BJ (cell line): ENCODE measurements around the gene TOR2A. TPM values are rescaled to one million over a fixed set of nuclear protein-coding genes. Genes with fewer than 3 reads are reported as not detected.

Source experiments
- CTCF ChIA-PET: fragments of 350-600 bp; formaldehyde crosslinking; extraction: SDS; loops from one replicate; lab custom pipeline; 2021; ENCODE audit warnings: antibody characterized with exemption, inconsistent platforms; lab: Yijun Ruan, JAX
- POLR2A ChIA-PET: fragments of 300-600 bp; sonication (Branson Sonifier 250); formaldehyde crosslinking; extraction: SDS; loops from one replicate; lab custom pipeline; 2021; ENCODE audit warnings: antibody characterized with exemption; lab: Charles Lee
- DNase-seq: peaks from one replicate; pipeline ENCODE4 v3.0.0-alpha.2; 2011; ENCODE audit warnings: low read depth
- H3K27me3 ChIP-seq: 2 replicates; pipeline ENCODE4 v1.6.0; 2011; ENCODE audit warnings: low read length; ENCODE audit not compliant: control insufficient read depth, insufficient read depth
- H3K36me3 ChIP-seq: 2 replicates; pipeline ENCODE4 v1.5.1; 2011; ENCODE audit warnings: low read length; ENCODE audit not compliant: control insufficient read depth, insufficient read depth
- H3K4me3 ChIP-seq: 2 replicates; pipeline ENCODE4 v1.5.1; 2011; ENCODE audit warnings: low read depth, mild to moderate bottlenecking, control low read depth, low read length
- polyA plus RNA-seq: library from polyadenylated mRNA; depleted of rRNA; stranded (reverse); fragments of >200 nt; gene quantifications from 2 replicates; pipeline ENCODE4 v1.2.3, GENCODE V29; 2011
- TF ChIP-seq, protein P1 (sequence below): IDR thresholded peaks from 2 replicates; pipeline ENCODE4 v1.5.1; 2011; ENCODE audit warnings: low read depth, mild to moderate bottlenecking, control low read depth, inconsistent platforms, low read length, moderate library complexity; ENCODE audit not compliant: insufficient read depth

TOR2A gene
- polyA plus RNA-seq, 1 experiment = 8.0 TPM

DNA sequence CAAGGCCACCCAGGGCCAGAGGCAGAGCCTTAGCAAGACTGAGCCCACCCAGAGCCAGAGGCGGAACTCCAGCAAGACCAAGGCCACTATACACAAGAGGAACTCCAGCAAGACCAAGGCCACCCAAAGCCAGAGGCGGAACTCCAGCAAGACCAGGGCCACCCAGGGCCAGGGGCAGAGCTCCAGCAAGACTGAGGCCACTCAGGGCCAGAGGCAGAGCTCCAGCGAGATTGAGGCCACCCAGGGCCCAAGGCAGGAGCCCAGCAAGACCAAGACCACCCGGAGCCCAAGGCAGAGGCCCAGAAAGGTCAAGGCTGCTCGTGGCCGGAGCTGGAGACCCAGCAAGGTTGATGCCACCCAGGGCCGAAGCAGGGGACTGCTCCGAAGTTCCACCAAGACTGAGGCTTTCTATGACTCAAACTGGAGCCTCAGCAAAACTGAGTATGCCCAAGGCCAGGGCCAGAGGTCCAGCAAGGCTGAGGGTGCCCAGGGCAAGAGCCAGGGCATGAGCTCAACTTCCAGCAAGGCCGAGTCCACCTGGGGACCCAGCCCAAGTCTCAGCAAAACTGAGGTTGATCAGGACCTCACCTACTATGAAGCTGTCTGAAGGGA is 4.2 kb downstream of the TOR2A start:
- Histone ChIP-seq H3K27me3 (no peaks in the 10 kb centered on the region), H3K36me3 (no peaks in the 10 kb centered on the region; the same call in 1 of the 2 replicates), H3K4me3 (no peak overlapping the region)
- TF ChIP-seq, protein P1, sequence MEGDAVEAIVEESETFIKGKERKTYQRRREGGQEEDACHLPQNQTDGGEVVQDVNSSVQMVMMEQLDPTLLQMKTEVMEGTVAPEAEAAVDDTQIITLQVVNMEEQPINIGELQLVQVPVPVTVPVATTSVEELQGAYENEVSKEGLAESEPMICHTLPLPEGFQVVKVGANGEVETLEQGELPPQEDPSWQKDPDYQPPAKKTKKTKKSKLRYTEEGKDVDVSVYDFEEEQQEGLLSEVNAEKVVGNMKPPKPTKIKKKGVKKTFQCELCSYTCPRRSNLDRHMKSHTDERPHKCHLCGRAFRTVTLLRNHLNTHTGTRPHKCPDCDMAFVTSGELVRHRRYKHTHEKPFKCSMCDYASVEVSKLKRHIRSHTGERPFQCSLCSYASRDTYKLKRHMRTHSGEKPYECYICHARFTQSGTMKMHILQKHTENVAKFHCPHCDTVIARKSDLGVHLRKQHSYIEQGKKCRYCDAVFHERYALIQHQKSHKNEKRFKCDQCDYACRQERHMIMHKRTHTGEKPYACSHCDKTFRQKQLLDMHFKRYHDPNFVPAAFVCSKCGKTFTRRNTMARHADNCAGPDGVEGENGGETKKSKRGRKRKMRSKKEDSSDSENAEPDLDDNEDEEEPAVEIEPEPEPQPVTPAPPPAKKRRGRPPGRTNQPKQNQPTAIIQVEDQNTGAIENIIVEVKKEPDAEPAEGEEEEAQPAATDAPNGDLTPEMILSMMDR = no peak
- ChIA-PET CTCF (interaction anchor here (0.7 to 2.9 kb wide), 7 partner anchors 10 to 192 kb away, joined by 3 to 12 read pairs (median 3); partner anchors contain the start of gene STXBP1), POLR2A (no interaction called here)
- DNase-seq = no peak

DNA sequence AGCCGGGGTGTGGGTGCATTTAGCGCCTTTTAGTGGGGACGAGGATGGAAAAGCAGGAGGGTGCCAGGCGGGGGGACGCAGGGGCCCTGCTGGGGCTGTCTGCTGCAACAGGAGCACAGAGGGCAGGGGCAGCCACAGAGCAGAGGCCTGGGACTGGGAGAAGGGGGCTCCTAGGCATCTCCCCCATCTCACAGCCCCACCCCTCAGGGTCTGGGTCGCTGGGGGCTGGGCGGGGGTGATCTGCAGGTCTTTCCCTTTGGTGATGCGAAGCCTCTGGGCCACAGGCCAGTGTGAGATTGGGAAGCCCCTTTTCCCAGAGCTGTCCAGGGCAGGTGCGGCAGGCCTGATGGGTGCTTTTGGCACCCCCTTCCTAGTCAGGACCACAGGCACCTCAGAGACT is 4.8 kb downstream of the TOR2A start:
- ChIA-PET POLR2A (no interaction called here), CTCF (interaction anchor here (0.7 to 2.9 kb wide), 4 partner anchors 18 to 141 kb away, joined by 3 to 12 read pairs (median 3); partner anchors contain the start of gene STXBP1)
- Histone ChIP-seq H3K27me3 (no peaks in the 10 kb centered on the region), H3K36me3 (no peaks in the 10 kb centered on the region; the same call in 1 of the 2 replicates), H3K4me3 (no peak overlapping the region)
- TF ChIP-seq, protein P1 = no peak
- no peak for DNase-seq

DNA sequence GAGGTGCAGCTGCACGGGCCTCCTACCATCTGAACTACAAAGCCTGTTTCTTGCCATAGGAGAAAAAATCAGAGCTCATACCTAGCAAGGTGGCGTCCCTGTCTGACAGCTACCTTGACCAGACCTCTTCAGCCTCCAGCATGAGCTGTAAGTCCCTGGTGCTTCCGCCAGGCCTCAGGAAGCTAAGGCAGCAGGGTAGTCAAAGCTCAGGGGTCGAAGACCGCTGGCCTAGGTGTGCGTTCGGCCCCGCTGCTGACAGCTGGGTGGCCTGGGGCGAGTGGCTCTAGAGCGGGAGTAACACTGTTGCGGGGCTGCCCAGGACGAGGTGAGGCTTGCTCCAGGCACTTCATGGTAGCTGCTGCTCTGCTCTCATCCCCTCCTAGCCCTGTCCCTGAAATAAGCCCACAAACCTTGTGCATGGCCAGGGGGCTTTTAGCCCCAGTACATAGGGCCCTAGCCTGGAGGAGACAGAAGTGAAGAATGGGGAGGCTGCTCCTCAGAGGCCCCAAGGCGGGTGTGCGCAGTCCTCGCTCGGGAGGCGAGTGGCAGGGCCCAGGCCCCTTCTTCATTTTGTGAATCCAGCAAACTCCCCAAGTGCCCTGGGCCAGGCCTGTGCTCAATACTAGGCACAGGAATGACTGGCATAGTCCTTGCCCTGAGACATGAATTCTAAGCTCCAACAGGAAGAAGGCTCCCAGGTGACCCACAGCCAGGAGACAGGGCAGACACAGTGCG is 5.4 kb downstream of the TOR2A start:
- Histone ChIP-seq H3K4me3 (no peak overlapping the region), H3K36me3 (no peaks in the 10 kb centered on the region; the same call in 1 of the 2 replicates), H3K27me3 (no peaks in the 10 kb centered on the region)
- no peak for DNase-seq
- ChIA-PET CTCF (interaction anchor here (0.7 to 1.5 kb wide), 6 partner anchors 19 to 225 kb away, joined by 3 to 5 read pairs (median 3); no protein-coding TSS in a partner anchor), POLR2A (no interaction called here)
- TF ChIP-seq, protein P1 = no peak

DNA sequence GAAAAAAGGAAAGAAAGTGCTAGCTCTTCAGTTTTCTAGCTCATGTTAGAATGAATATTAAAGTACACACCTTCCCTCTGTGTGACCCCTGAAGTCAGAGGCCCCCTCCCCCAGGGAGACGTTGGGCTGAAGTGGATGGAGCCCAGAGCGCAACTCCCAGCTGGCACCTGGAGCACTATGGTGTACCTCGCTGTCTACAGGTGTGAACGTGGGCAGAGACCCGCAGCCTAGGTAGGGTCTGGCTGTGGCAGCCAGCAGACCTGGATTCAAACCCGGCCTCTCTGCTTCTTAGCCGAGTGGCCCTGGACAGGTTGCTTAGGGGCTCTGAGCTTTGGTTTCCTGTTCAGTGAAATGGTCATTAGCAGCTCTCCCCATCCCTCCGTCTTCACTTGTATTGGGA is 6.3 kb downstream of the TOR2A start:
- Histone ChIP-seq H3K36me3 (no peaks in the 10 kb centered on the region; the same call in 1 of the 2 replicates), H3K27me3 (no peaks in the 10 kb centered on the region), H3K4me3 (no peak overlapping the region)
- ChIA-PET CTCF (interaction anchor here (0.7 to 1.5 kb wide), 4 partner anchors 140 to 224 kb away, joined by 3 to 5 read pairs (median 4); no protein-coding TSS in a partner anchor), POLR2A (no interaction called here)
- DNase-seq = no peak
- TF ChIP-seq, protein P1 = no peak

DNA sequence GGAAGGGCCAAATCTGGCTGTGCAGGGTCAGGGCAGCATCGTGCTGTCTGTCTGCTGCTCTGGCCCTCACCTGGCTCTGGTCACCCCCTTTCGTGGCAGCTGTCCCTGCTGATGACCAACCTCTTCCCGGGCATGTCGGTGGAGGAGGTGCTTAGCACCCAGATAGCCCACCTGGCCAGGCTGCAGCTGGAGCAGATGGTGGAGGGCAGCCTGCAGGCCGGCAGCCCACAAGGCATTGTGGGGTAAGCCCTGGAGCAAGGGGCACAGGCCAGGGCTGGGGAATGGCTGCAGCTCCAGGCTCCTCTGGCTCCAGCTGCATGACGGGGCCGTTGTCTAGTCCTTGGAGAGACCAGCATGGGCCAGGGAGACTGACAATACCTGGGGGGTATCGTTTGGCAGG is 8.2 kb downstream of the TOR2A start:
- POLR2A ChIA-PET = no interaction called here
- Histone ChIP-seq H3K27me3 (no peaks in the 10 kb centered on the region), H3K36me3 (no peaks in the 10 kb centered on the region), H3K4me3 (no peak overlapping the region)
- CTCF ChIA-PET = interaction anchor here (4.9 kb wide), 1 partner anchor 8 kb away, joined by 34 read pairs; the partner anchor contains the start of gene TOR2A
- TF ChIP-seq, protein P1 = no peak
- DNase-seq = no peak
